GM08714 (cell line): ENCODE measurements around the gene RCOR3.

Experiments used
- H3K4me3 ChIP-seq: fragments of 200-500 bp; sonication (Bioruptor generic); 2 replicates; pipeline ENCODE4 v1.5.1; 2014; ENCODE audit warnings: mild to moderate bottlenecking, low read length, inconsistent platforms
- ZNF274 ChIP-seq: IDR thresholded peaks from 2 replicates; pipeline ENCODE4 v1.6.1; 2012; ENCODE audit warnings: mild to moderate bottlenecking, low read depth, low read length

RCOR3 gene

GRCh38 chr1:211327346-211327921, 68.3 kb downstream of the RCOR3 start:
- no peak for TF ChIP-seq ZNF274
- peak overlapping the region; percentile 83 for H3K4me3 ChIP-seq

DNA sequence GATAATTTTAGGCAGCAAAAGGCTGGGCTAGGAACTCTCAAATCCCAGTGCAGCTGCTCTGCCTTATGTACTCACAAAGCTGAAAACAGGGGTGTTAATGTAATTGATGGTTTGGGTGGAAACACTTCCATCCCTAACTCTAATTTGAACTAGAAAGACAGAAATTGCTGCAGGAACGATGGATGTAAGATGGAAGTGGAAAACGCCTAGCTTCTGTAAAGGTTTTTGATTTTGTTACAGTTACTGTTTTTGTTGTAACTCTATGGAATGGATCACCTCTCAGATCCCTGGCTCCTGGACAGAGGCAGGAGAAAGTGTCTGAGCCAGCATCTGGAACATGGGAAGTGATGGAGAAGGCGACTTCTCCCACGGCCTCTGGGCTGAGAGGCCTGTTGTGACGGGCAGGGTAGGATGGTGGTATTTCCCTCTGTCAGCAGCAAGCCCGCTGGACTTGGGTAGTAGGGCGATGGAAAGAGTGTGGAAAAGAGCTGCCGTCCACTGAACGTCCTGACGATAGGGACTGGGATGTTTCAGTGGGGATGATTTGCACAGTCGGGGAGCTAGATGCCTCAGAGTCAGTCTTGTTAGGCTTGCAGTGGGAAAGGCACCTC, 69.0 kb downstream of the RCOR3 start:
- no peak for TF ChIP-seq ZNF274
- H3K4me3 ChIP-seq: peak overlapping the region; percentile 83; the same call in 1 of the 2 replicates

DNA sequence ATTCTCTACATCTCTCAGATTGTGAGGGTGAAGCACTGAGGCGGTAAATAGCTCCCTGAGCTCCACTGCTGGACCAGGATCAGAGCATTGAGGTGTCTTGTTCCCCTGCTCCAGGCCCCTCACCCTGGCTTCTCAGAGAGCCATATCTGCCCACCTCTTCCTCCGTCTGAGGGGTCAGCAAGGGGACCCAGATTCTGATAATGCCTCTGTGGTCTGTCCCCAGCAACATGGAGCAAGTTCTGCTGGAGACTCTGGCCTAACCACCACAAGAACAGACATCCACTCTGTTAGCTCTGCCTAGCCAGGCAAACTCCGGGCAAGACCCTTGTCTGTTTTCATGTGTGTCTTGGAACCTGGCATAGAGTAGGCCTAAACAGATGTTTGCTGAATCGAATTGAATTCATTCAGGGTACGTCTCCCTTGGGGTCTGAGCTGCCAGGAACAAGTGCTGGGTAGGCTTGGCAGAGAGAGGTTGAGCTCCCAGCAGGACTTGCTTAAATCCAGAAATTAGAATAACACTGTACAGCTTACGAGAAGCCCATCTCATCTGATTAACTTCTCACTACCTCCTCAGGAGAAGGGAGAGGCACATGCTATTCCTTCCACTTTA, 69.8 kb downstream of the RCOR3 start:
- TF ChIP-seq ZNF274: no peak
- peak overlapping the region; percentile 9; the same call in 1 of the 2 replicates for H3K4me3 ChIP-seq

- peak overlapping the region; percentile 9; the same call in 1 of the 2 replicates for H3K4me3 ChIP-seq
- TF ChIP-seq ZNF274: no peak
Measured at GRCh38 chr1:211329764-211330201, 70.6 kb downstream of the RCOR3 start.

GRCh38 chr1:211330282-211330936, 71.2 kb downstream of the RCOR3 start:
- H3K4me3 ChIP-seq: no peak overlapping the region; the same call in 1 of the 2 replicates
- TF ChIP-seq ZNF274: no peak

- TF ChIP-seq ZNF274: no peak
- no peak overlapping the region for H3K4me3 ChIP-seq
Measured at GRCh38 chr1:211331011-211331709, 72.0 kb downstream of the RCOR3 start.

DNA sequence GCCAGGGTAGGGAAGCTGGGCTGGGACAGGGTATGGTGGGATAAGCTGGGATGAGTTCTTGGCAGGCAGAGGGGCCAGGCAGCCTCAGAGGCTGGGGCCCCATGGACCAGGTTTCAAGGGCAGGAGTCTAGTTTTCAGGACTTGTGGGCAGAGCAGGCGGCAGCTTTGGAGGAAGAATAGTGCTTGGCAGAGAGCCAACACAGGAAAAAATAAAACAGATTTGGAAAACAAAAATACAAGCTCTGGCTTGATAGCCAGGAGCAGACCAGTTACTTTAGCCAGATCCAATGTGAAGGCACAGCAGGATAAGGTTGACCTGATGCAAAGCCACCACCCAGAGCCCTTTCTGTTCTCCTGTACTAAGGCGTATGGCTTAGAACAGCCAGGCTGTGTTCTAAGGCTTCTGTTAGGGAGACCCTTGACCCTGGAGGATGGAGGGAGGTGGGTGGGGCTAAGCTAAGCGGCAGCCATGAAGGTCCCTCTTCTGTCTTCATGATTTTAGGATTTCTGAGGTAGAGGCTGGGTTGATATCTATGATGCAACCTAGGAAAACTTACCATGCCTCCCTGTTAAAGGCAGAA, 73.0 kb downstream of the RCOR3 start:
- no peak for TF ChIP-seq ZNF274

GRCh38 chr1:211332830-211333229, 73.7 kb downstream of the RCOR3 start:
- no peak for TF ChIP-seq ZNF274
- H3K4me3 ChIP-seq: no peak overlapping the region

More for the DNA sequence above, 73.0 kb downstream of the RCOR3 start:
- no peak overlapping the region for H3K4me3 ChIP-seq

DNA sequence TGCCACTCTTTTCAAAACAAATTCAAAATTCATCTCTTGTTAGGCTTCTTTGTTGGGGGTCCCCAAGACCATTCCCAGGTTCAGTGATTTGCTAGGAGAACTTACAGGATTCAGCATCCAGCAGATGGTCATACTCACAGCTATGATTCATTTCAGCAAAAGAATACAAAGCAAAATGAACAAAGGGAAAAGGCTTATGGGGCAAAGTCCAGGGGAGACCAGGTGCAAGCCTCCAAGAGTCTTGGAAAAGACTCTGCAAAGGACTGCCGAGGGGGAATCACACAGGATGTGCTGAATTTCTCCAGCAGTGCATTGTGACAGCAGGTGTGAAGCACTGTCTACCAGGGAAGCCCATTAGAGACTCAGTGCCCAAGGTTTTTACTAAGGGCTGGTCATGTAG, 74.7 kb downstream of the RCOR3 start:
- no peak overlapping the region for H3K4me3 ChIP-seq
- no peak for TF ChIP-seq ZNF274

- no peak overlapping the region for H3K4me3 ChIP-seq
- no peak for TF ChIP-seq ZNF274
Measured at GRCh38 chr1:211334986-211335385, 75.8 kb downstream of the RCOR3 start.

DNA sequence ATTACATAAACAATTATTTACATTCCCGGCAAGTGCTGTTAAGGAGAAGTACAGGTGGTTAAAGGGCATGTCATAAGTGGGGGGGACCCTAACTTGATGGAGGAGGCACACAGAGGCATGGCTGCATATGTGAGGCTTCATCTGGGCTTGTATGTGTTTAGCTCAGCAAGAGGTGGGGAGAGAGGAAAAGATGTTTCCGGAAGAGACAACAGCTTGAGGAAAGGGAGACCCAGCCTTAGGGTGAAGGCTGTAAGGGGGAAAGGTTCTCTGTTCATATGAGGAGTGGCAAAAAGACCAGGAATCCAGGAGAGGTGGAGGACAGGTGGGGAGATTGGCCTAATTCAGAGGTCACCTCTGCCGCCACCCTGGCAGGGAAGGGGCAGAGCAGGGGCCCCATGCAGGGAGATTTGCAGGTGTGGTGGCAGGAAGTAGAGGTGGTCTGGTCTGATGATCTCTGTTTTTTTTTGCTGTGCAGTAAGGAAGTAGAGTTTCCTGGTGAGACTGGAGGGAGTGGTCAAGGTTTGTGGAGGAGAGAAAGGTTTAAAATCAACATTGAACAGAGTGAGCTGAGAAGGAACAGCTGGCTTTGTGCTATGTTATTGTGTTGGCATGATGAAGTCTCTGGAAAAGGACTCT, 76.5 kb downstream of the RCOR3 start:
- H3K4me3 ChIP-seq: no peak overlapping the region; the same call in 1 of the 2 replicates
- TF ChIP-seq ZNF274: no peak

- TF ChIP-seq ZNF274: no peak
- peak overlapping the region; percentile 5; the same call in 1 of the 2 replicates for H3K4me3 ChIP-seq
Measured at GRCh38 chr1:211336161-211336560, 77.0 kb downstream of the RCOR3 start.

GRCh38 chr1:211336775-211337174, 77.6 kb downstream of the RCOR3 start:
- no peak overlapping the region for H3K4me3 ChIP-seq
- TF ChIP-seq ZNF274: no peak
